Activated CD4-positive, alpha-beta T cell treated with anti-CD3 and anti-CD28 coated beads, Interleukin-2, amount 10 ng/mL, durations not matched to agents 7 days and 5 days (primary cell): Measurements from ENCODE around the gene SAPCD2. TPM values are rescaled to one million over a fixed set of nuclear protein-coding genes. Genes with fewer than 3 reads are reported as not detected.

Source experiments
- CTCF ChIA-PET: fragments of 350-600 bp; sonication (Branson Sonifier 250); formaldehyde crosslinking; loops from one replicate; lab custom pipeline; 2021; ENCODE audit warnings: antibody characterized with exemption; lab: Charles Lee
- POLR2A ChIA-PET: fragments of 350-600 bp; sonication (Branson Sonifier 250); formaldehyde crosslinking; loops from one replicate; lab custom pipeline; 2021; ENCODE audit warnings: antibody characterized with exemption; lab: Charles Lee
- DNase-seq: peaks from one replicate; pipeline ENCODE4 v3.0.0-alpha.2; 2020
- H3K27ac Mint-ChIP-seq: one replicate; pipeline ENCODE4 v1.8.0; 2021; ENCODE audit warnings: mild to moderate bottlenecking, moderate library complexity, mixed read lengths
- H3K27me3 Mint-ChIP-seq: one replicate; pipeline ENCODE4 v1.8.0; 2021; ENCODE audit warnings: mixed read lengths
- H3K36me3 Mint-ChIP-seq: one replicate; pipeline ENCODE4 v1.8.0; 2021; ENCODE audit warnings: low read depth, mixed read lengths
- H3K4me1 Mint-ChIP-seq: one replicate; pipeline ENCODE4 v1.8.0; 2021; ENCODE audit warnings: mixed read lengths
- H3K4me3 Mint-ChIP-seq: one replicate; pipeline ENCODE4 v1.8.0; 2021; ENCODE audit warnings: mild to moderate bottlenecking, moderate library complexity, mixed read lengths
- H3K9me3 Mint-ChIP-seq: one replicate; pipeline ENCODE4 v1.8.0; 2021; ENCODE audit warnings: mixed read lengths
- total RNA-seq, 2 experiments: library from RNA; stranded (reverse); gene quantifications; one replicate each; pipeline ENCODE4 v1.2.3, GENCODE V29; 2021

Gene SAPCD2
- total RNA-seq, 2 experiments from 2014 or later: 33.8 to 40.6 TPM

GRCh38 chr9:137014776-137015539 lies 55.4 kb downstream of the SAPCD2 start:
- Mint-ChIP-seq H3K4me1 (no peaks in the 10 kb centered on the region), H3K27ac (no peak overlapping the region), H3K4me3 (no peak overlapping the region), H3K36me3 (peaks cover 9% of the 10 kb centered on the region), H3K27me3 (no peaks in the 10 kb centered on the region), H3K9me3 (no peaks in the 10 kb centered on the region)
- CTCF ChIA-PET: interaction anchor here (2.0 to 8.6 kb wide), 2 partner anchors 14 to 20 kb away, joined by 6 to 59 read pairs; partner anchors contain the start of genes ABCA2 and FUT7
- no peak for DNase-seq
- POLR2A ChIA-PET: no interaction called here

- H3K36me3 Mint-ChIP-seq: peaks cover 9% of the 10 kb centered on the region
- H3K27me3 Mint-ChIP-seq: no peaks in the 10 kb centered on the region
- H3K9me3 Mint-ChIP-seq: no peaks in the 10 kb centered on the region
- H3K27ac Mint-ChIP-seq: no peak overlapping the region
- H3K4me3 Mint-ChIP-seq: no peak overlapping the region
- H3K4me1 Mint-ChIP-seq: no peaks in the 10 kb centered on the region
- DNase-seq: no peak
- ChIA-PET CTCF (interaction anchor here (0.5 to 8.6 kb wide), 3 partner anchors 15 to 270 kb away, joined by 3 to 59 read pairs (median 3); partner anchors contain the start of genes ABCA2 and FUT7), POLR2A (no interaction called here)
Observed at GRCh38 chr9:137014166-137014565, 56.2 kb downstream of the SAPCD2 start.

- Mint-ChIP-seq H3K4me1 (no peaks in the 10 kb centered on the region), H3K9me3 (no peaks in the 10 kb centered on the region), H3K27me3 (no peaks in the 10 kb centered on the region), H3K27ac (no peak overlapping the region), H3K36me3 (peaks cover 9% of the 10 kb centered on the region), H3K4me3 (no peak overlapping the region)
- ChIA-PET CTCF (interaction anchor here (0.9 to 8.6 kb wide), 2 partner anchors 16 to 21 kb away, joined by 3 to 59 read pairs; partner anchors contain the start of genes ABCA2 and FUT7), POLR2A (no interaction called here)
- no peak for DNase-seq
Observed at GRCh38 chr9:137013571-137013940, 56.8 kb downstream of the SAPCD2 start.

DNA sequence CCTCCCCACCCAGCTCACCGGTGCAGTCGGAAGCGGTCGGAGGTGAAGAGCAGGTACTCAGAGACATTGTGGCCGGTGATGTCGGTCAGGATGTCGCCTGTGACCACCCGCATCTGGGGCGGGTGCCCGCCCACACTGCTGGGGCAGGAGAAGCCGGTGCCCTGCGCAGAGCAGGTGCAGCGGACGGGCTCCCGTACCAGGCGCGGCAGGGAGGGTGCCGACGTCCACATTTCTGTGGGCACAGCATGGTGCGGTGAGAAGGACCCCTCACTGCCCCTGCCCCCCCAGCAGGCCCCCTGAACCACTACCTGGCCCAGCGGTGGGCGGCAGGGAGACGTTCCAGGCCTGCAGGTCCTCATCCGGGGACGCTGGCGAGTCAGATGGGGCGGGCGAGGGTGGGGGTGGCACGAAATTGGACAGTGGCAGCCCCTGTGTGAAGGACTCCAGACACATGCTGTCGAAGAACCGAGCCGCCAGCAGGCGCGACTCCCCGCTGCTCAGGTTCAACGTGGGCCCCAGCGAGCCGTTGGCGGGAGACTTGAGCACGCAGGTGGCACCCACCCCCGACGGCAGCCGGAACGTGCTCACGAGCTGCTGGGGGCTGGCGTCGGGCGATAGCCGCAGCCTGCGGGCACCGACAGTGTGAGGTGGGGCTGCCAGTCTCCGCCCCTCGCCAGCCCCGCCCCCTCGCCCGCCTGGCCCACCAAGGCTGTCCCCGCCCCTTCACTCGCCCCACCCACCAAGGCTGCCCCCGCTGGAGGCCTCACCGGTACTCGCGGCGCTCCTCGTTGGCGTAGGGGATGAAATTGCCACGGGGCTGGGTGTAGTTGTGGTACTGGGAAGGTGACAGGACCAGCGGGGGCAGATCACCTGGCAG lies 57.4 kb downstream of the SAPCD2 start:
- H3K36me3 Mint-ChIP-seq: peaks cover 9% of the 10 kb centered on the region
- no peak overlapping the region for H3K4me3 Mint-ChIP-seq
- POLR2A ChIA-PET: no interaction called here
- no peak overlapping the region for H3K27ac Mint-ChIP-seq
- H3K27me3 Mint-ChIP-seq: no peaks in the 10 kb centered on the region
- no peaks in the 10 kb centered on the region for H3K4me1 Mint-ChIP-seq
- no peak for DNase-seq
- CTCF ChIA-PET: interaction anchor here (0.9 kb wide), 1 partner anchor 22 kb away, joined by 3 read pairs; no protein-coding TSS in a partner anchor
- no peaks in the 10 kb centered on the region for H3K9me3 Mint-ChIP-seq

Other genes starting within 250 kb of the SAPCD2 start
- 1 to 10 TPM; 4.0 to 4.1 TPM for gene AJM1, start 228.1 kb downstream of the SAPCD2 start, total RNA-seq
- gene PHPT1, start 221.1 kb downstream of the SAPCD2 start, total RNA-seq: 10 to 100 TPM; 90.1 to 99.4 TPM
- gene MAMDC4, start 218.2 kb downstream of the SAPCD2 start, total RNA-seq: 10 to 100 TPM; 12.4 to 14.4 TPM
- gene EDF1, start 204.2 kb downstream of the SAPCD2 start, total RNA-seq: 100 to 1,000 TPM; 290 to 291 TPM
- gene TRAF2, start 184.0 kb downstream of the SAPCD2 start, total RNA-seq: 10 to 100 TPM; 39.4 to 49.4 TPM
- gene FBXW5, start 125.8 kb downstream of the SAPCD2 start, total RNA-seq: 100 to 1,000 TPM; 116 to 123 TPM
- 1 to 10 TPM in 1 of 2 experiments, under 1 TPM in 1; 0.85 to 1.8 TPM for gene C8G, start 125.3 kb downstream of the SAPCD2 start, total RNA-seq
- 1 to 10 TPM; 3.1 to 3.5 TPM for gene LCN12, start 118.3 kb downstream of the SAPCD2 start, total RNA-seq
- gene PTGDS, start 93.1 kb downstream of the SAPCD2 start, total RNA-seq: 10 to 100 TPM; 22.1 to 24.0 TPM
- gene LCNL1, start 87.6 kb downstream of the SAPCD2 start, total RNA-seq: under 1 TPM; 0.48 to 0.67 TPM
- gene PAXX, start 78.1 kb downstream of the SAPCD2 start, total RNA-seq: 10 to 100 TPM; 80.2 to 98.4 TPM
- 1 to 10 TPM; 2.6 to 4.4 TPM for gene CLIC3, start 74.0 kb downstream of the SAPCD2 start, total RNA-seq
- gene ABCA2, start 42.3 kb downstream of the SAPCD2 start, total RNA-seq: 10 to 100 TPM; 67.7 to 70.3 TPM
- gene FUT7, start 38.5 kb downstream of the SAPCD2 start, total RNA-seq: 10 to 100 TPM in 1 of 2 experiments, 1 to 10 TPM in 1; 8.9 to 10.3 TPM
- 10 to 100 TPM; 35.5 to 41.4 TPM for gene NPDC1, start 24.4 kb downstream of the SAPCD2 start, total RNA-seq
- gene ENTPD2, start 16.5 kb downstream of the SAPCD2 start, total RNA-seq: not detected
- 10 to 100 TPM; 19.1 to 21.9 TPM for gene UAP1L1, start 7.0 kb upstream of the SAPCD2 start, total RNA-seq
- gene MAN1B1, start 16.4 kb upstream of the SAPCD2 start, total RNA-seq: 10 to 100 TPM; 43.0 to 55.0 TPM
- gene DPP7, start 44.2 kb upstream of the SAPCD2 start, total RNA-seq: 100 to 1,000 TPM; 206 to 259 TPM
- under 1 TPM in 1 of 2 experiments, not detected in 1; 0.05 TPM for gene GRIN1, start 68.6 kb upstream of the SAPCD2 start, total RNA-seq
- gene LRRC26, start 99.5 kb upstream of the SAPCD2 start, total RNA-seq: not detected
- gene TMEM210, start 101.5 kb upstream of the SAPCD2 start, total RNA-seq: not detected
- gene ANAPC2, start 118.0 kb upstream of the SAPCD2 start, total RNA-seq: 10 to 100 TPM; 61.3 to 76.1 TPM
- gene SSNA1, start 118.1 kb upstream of the SAPCD2 start, total RNA-seq: 10 to 100 TPM; 74.8 to 81.3 TPM
- 1 to 10 TPM; 8.9 TPM for gene TPRN, start 130.2 kb upstream of the SAPCD2 start, total RNA-seq
- gene TMEM203, start 135.1 kb upstream of the SAPCD2 start, total RNA-seq: 10 to 100 TPM; 28.5 to 34.0 TPM
- gene NDOR1, start 135.1 kb upstream of the SAPCD2 start, total RNA-seq: 10 to 100 TPM; 38.4 to 44.2 TPM
- gene RNF208, start 151.7 kb upstream of the SAPCD2 start, total RNA-seq: 1 to 10 TPM; 2.1 to 2.7 TPM
- under 1 TPM; 0.35 to 0.72 TPM for gene CYSRT1, start 154.6 kb upstream of the SAPCD2 start, total RNA-seq
- under 1 TPM in 1 of 2 experiments, not detected in 1; 0.10 TPM for gene RNF224, start 156.9 kb upstream of the SAPCD2 start, total RNA-seq
- gene SLC34A3, start 160.3 kb upstream of the SAPCD2 start, total RNA-seq: not detected
- gene TUBB4B, start 170.7 kb upstream of the SAPCD2 start, total RNA-seq: 100 to 1,000 TPM; 355 to 382 TPM
- not detected for gene STPG3, start 180.7 kb upstream of the SAPCD2 start, total RNA-seq
- gene NELFB, start 184.8 kb upstream of the SAPCD2 start, total RNA-seq: 10 to 100 TPM; 54.1 to 66.6 TPM
- 1 to 10 TPM; 6.0 to 7.1 TPM for gene TOR4A, start 207.2 kb upstream of the SAPCD2 start, total RNA-seq
- under 1 TPM; 0.32 to 0.44 TPM for gene NRARP, start 231.7 kb upstream of the SAPCD2 start, total RNA-seq